HG03025 (cell line): ENCODE results near the gene ABHD16B.
"Not testable (repeated sequence)": the region's sequence is repeated elsewhere in the genome, so short reads cannot be mapped to it uniquely, and the experiment has no call there.

Experiments
- ATAC-seq: cut with Tn5 transposase; IDR thresholded peaks from one replicate; pipeline ENCODE4 v1.9.1; 2021; ENCODE audit warnings: mild to moderate bottlenecking, moderate library complexity; ENCODE audit not compliant: unreplicated experiment, low FRiP score

ABHD16B gene

DNA sequence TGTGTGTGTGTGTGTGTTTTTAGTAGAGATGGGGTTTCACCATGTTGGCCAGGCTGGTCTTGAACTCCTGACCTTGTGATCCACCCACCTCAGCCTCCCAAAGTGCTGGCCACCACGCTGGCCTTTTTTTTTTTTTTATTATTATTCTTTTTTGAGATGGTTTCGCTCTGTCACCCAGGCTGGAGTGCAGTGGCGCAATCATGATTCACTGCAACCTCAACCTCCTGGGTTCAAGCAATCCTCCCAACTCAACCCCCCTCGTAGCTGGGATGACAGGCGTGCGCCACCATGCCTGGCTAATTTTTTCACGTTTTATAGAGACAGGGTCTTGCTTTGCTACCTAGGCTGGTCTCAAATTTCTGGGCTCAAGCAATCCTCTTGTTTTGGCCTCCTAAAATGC, 12.9 kb downstream of the ABHD16B start:
- not testable (repeated sequence) for ATAC-seq

DNA sequence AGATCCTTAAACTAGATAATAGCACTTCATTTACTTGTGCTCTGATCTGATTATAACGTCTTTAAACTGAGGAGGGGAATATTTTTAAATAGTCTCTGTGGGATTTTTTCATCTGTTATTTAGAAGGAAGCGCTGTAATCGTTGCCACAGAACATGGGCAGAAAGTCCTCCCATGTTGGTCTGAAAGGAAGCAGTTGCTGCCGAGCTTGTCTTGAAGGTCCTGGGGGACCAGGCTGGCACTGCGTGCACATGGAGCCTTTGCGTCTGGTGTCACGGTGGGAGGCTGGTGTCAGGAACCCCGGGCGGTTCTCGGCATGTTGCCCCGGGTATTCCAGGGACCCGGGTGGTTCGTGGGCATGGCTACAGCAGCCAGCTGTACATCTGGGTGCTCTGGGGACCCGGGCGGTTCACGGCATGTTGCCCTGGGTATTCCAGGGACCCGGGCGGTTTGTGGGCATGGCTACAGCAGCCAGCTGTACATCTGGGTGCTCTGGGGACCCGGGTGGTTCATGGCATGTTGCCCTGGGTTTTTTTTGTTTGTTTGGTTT, 15.3 kb downstream of the ABHD16B start:
- ATAC-seq, result no peak

DNA sequence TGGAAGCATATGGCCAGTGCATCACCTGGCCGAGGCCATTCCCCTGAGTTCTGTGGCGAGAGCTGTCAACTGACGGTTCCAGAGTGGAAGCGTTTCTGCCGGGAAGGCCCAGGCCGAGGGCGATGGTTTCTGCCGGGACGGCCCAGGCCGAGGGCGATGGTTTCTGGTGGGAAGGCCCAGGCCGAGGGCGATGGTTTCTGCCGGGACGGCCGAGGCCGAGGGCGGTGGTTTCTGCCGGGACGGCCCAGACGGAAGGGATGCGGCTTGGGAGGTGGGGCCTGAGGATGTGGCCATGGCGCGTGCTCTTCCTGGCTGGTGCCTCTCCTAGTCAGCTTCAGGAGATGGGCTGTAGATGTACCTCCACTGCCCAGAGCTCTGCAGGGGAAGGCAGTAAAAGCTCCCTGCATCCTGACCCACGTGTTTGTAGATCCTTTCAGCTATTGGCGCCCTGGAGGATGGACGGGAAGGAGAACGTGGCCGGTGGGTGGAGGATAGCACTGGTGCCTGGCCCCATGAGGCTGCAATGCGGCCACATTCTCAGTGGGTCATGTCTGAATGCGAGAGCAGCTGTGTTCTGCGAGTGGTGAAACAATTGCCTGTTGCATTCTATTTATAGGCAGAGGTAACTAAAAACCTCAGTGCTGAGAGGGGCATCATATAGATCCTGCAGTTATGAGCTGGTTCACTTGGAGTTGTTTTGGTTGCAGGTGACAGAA, 16.6 kb downstream of the ABHD16B start:
- no peak for ATAC-seq

DNA sequence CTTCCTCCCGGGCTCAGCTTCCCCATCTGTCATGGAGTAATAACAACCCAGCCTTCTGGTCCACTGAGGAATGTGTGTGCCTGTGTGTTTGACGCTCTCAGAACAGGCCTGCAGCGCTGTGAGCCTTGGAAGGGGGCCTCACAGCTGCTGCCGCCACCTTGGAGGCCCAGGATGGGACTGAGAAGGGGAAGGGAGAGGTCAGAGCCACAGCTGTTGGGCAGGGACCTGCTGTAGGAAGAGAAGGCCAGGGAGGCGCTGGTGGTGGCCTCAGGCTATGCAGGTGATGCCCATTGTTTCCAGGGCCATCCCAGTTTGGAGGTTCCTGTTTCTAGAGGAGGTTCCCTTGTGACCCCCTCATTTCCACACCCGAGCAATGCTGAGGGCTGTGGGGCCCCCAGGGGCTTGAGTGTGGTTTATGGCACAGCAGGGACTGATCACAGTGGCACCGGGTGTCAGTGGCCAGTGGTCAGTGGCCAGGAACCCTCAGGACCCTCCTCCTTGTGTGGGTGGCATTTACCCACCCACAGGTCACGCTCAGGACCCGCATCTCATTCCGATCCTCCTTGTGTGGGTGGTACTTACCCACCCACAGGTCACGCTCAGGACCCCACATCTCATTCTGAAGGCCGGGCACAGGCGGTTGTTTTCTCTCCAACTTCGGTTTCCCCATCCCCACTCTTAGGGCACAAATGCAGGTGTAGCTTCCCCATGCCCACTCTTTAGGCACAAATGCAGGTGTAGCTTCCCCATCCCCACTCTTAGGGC, 17.8 kb downstream of the ABHD16B start:
- no peak for ATAC-seq

DNA sequence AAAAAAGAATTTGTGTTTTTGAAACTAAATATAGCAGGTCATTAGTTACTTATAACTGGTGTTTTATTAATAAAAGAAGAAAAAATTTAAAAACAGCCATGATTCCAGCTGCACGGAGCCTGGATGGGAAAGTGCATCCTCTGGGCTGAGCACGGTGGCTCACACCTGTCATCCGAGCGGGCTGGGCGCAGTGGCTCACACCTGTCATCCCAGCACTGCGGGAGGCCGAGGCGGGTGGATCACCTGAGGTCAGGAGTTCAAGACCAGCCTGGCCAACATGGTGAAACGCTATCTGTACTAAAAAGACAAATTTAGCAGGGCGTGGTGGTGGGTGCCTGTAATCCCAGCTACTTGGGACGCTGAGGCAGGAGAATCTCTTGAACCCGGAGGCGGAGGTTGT, 19.6 kb downstream of the ABHD16B start:
- ATAC-seq, result not testable (repeated sequence)

DNA sequence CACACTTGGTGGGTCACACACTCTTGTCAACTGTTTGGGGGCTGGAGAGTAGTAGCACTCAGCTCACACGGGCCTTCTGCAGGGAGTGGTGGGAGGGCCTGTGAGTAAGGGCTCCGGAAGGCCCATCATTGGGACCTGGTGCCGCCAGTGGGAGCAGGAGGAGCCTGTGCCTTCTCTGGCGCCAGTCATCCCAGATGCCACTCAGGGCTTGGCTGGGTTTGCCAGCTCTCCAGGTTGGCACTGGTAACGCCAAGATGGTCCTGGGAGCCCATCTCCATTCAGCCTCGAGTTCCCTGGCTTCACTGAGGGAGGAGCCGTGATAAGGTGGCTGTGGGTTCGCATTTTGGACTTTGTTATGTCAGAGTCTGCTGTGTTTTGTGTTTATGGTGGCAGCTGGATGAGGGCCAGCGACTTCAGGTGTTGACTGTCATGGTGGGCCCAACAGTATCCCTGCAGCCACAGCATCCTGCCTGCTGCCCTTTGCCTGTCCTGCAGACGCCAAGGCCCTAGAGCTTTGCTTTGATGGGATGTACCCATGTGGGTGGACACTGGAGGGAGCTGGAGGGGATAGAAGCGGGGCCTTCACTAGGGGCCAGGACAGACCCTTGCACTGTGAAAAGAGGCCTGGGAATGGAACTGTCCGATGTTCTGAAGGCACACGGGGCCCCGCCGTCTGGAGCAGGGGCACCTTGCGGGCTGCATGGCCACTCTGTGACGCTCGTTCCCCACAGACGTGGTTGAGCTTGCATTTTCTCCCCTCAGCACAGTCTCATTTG, 20.3 kb downstream of the ABHD16B start:
- ATAC-seq, result no peak

DNA sequence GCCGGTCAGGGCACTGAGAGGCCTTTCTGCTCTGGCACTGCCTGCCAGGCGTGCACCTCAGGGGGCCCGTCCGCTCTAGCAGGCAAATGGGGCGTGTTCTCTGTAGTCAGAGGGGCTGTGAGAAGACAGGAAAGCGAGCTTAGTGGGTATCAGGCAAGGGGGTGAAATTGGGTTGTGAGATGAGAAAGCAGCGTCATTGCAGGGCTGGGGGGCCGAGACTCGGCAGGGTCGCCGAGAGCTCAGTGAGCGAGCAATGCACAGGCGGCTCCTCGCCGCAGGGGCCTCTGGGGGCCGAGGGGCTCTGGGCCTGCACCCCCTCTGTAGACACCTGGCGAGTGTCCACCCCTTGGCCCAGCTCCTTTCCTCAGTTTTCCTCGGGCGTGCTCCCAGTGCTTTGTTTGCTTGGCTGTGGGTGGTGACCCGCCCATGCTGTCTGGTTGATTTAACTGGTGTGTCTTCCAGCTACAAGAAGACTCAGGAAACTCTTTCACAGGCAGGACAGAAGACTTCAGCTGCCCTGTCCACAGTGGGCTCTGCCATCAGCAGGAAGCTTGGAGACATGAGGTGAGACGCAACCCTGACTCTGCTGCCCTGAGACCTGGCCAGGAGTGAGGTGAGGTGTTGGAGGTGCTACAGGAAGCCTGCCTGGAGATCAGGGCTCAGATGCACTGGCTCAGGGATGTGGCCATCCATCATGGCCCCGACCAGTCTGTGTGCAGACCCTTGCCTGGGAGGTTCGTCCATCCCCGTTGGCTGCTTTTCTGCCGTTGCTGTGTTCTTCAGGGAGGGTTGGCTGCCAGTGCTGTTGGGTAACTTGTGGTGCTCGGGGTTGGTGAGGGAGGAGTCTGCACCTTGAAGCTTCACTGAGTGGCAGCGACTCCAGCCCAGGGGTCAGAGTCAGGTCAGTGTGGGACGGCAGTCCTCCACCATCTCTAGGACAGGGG, 21.2 kb downstream of the ABHD16B start:
- ATAC-seq, result no peak

DNA sequence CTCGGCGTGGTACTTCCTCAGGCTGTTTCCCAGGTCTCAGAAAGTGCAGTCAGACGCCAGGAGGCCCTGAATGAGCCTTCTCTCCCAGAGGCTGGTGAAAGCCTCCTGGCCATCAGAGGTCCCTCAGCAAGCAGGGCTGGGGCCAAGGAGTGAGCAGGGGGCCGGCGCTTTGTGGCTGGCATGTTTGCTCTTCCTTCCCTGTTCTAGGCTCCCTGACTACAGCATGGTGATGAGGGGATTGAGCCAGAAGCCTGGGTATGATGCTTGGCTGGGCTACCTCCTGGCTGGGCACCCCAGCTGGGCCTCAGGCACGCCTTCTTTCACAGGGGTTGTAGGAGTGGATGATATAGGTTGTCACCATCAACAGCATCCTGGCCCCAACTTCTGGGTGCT, 21.9 kb downstream of the ABHD16B start:
- ATAC-seq, result no peak

DNA sequence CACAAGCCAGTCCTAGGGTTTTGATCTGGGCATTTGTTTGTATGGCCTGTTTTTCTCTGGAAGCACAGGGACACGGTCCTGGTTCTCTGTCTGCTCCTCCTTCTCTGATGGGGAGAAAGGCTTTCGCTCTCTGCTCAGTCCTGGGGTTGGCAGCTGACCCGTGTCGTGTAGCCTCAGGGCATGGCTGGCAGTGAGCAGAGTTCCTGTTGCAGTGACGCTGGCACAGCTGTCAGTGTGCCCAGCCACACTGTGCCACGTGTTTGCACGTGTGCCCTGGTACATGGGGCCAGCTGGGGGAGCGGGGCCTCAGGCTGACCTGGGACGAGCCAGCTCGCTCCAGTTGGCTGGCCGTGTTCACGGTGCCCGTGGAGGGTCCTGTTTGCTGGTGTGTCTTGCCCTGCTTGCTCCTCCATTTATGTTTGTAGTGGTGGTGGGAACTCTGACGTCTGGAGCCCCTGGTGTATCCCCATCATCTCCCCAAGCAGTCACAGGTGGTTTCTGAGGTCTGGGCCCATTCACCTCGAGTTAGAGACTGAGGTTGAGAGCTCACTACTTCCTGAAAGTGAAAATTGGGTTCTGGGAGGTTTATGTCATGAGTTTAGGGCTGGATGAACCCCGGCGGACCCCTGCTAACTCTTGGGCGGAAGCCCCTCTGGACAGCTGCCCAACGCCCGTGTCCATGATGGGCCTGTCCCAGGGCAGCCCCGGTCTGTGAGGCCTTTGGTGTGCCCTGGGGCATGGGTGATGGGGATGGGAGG, 23.4 kb downstream of the ABHD16B start:
- ATAC-seq, result no peak

DNA sequence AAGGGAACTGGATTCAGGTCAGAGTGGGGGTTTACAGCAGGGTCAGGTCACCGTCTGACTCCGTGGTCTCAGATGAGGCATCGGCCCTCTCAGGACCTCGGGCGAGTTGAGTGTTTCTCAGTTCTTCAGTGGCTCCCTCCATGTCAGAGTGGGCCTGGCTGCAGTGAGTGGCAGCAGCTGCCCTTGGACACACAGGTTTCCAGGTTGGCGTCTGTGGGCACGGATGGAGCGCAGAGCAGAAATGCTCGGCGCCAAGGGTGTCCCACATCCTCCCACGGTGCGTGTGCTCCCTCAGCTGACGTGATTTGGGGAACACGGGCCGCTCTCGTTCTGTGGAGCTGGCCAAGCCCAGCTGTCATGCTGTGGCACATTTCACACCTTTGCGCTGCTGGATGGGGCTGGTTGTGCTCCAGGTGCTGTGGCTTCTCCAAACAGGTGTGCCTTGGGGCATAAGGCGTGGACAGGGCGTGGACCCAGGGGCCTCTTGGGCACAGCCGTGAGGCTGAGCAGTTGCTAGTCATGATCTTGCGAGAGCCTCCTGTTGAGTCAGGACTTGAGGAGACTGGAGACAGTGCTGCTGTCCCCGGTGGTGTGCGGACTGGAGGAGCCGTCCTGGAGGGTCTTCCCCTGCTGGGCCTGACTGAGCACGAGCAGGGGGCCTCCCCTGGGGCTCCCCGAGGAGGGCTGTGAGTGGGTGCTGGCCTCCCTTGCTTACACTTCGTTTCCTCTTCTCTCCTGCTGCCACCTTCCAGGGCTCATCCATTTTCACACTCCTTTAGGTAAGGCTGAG, 24.2 kb downstream of the ABHD16B start:
- ATAC-seq, result no peak

DNA sequence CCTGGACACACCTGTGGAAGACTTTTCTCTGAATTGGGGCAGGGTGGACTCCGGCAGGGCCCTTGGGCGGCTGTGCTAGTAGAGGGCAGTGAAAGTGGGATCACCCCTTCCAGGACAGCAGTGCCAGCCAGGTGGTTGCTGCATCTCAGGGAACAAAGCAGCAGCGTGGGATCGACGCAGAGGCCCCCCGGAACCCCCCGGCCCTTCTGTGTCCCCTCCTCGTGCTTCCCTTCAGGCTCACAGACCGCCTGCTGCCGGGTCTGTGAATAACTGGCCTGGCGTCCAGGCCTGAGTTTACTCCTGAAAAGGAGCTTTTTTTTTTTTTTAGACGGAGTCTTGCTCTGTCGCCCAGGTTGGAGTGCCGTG, 24.7 kb downstream of the ABHD16B start:
- ATAC-seq, result no peak

DNA sequence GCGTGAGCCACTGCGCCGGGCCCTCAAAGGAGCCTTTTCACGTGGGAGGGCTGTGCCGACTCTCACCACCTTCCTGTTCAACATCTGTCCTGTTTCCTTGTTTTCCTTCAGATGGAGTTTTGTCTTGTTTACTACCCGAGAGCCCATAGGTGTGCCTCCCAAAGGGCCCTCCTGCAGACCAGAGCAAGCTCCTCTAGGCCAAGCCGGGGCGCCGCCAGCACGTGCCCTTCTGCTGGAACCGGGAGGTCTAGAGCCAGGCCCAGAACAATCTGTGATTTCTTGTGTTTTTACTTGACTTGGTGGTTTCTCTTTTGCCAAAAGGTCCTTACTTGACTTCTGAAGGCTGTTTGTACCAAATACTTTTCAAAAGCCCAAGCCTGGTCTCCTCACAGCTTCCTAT, 25.6 kb downstream of the ABHD16B start:
- ATAC-seq, result no peak

DNA sequence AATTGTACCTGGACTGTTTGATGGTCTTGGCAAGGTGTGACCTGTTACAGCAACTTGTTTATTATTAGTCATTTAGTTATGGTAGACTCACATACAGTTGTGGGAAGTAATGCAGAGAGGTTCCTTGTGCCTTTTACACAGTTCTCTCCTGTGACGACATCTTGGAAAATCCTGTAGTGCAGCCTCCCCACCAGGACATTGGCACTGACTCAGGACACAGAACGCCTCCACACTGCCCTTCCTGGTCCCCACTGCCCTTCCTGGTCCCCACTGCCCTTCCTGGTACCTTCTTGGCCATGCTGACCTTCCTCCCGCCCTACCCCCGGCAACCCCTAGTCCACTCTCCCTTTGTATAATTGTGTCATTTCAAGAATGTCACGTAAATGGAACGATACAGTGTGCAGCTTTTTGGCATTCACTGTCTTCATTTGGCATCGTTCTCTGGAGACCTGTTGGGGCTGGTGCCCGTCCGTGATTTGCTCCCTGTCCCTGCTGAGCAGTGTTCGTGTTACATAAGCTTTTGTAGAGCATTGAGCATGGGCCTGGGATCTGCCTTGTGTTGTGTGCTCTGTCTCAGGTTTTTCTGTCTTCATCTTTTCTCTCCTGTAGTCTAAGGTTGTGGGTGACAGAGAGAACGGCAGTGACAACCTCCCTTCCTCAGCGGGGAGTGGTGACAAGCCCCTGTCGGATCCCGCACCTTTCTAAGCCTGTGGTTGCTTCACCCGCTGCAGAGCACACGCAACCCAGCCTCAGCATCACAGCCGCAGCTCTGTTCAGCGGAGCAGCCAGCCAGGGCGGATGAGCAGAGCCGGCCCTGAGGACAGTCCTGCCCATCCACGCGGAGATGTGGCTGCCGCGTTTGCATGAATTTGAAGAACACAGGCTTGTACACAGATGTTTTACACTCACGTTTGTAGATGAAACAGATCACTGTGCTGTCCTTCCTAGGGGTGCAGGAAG, 28.2 kb downstream of the ABHD16B start:
- no peak for ATAC-seq

DNA sequence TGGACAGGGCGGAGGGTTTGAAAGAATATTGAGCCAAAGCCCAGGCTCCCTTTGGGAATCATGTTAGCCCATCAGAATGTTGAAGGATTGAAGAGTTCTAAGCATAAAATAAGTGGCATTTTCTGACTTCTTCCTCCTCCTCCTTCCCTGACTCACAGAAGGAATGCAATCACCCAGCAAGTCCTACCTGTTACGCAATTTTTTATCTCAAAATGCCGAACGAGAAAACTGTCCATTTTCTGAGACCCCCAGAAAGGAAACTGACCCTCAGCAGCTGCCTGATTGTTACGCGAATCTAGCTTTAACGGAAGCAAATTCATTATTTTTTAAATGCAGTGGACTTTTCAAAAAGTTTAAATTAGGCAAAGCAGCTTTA, 28.9 kb downstream of the ABHD16B start:
- ATAC-seq, result no peak

DNA sequence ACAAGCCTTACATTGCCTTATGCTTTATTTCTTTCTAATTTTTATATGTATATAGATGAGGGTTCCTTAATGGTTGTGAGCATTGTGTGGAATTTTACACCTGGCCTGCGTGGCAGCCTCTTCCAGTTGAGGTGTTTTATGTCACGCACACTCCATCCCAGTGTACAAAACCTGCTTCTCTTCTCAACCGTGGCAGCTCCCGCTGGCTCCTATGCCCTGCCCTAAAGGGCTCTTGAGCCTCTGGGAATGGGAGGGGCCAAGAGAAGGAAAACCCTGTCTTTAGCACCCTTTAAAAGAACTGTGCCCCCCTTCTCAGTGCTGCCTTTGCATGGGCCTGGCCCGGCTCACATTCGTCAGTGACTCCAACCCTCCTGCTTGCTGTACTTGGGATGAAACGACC, 29.3 kb downstream of the ABHD16B start:
- no peak for ATAC-seq

DNA sequence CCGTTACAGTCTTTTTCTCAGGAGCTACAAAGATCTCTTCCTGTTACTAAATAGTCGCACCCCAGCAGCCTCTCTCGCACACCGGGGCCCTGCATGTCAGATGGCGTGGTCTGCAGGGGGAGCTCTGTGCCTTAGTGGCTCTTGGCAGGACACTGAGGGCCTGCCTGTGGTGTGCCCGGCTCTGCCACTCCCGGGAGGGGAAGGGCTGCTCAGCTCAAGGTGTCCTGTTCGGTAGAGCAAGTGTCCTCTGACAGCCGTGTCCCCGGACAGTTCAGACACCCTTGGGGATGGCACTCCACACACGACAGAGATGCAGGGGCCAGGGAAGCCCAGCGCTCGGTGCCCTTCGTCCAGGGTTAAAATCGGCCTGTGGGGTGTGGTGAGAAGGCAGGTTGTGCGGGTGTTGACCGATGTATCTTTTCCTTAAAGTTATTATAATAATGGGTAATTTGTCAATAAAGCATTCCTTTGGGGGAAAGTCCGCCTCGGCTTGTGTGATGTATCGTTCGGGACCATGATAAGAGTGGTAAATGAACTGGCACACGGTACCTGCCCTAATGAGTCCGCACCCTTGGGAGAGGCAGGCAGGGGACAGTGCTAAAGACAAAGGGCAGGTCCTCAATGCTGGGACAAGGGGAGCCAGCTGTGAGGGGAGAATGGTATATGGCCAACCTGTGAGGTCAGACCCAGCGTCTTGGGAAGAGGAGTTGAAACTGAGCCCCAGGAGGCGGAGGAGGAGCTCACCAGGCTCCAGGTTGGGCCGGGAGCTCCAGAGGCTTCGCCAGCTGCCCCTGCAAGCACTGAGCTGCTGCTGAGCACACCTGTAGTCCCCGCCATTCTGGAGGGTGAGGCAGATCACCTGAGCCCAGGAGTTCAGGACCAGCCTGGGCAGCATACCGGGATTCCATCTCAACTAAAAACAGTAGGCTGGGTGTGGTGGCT, 30.0 kb downstream of the ABHD16B start:
- no peak for ATAC-seq
